Small intestine (tissue), 7 donors: ENCODE data around the gene UBE2Q1. TPM values are rescaled to one million over a fixed set of nuclear protein-coding genes. Genes with fewer than 3 reads are reported as not detected.
"Not testable (repeated sequence)": the region's sequence is repeated elsewhere in the genome, so short reads cannot be mapped to it uniquely, and the experiment has no call there.

ENCODE experiments used
- DNase-seq, 2 donors: peaks; one replicate each; pipeline versions ENCODE4 v3.0.0 to v3.0.0-alpha.2; 2013
- FAIRE-seq: peaks from 2 replicates; lab custom pipeline; 2012; peaks lifted over from hg19 to GRCh38; lab: Jason Lieb, UNC
- H3K27ac ChIP-seq, 3 donors: one replicate each; pipeline ENCODE4 v1.5.1; 2013; ENCODE audit warnings: low read length in 2 of 3, mild to moderate bottlenecking in 2 of 3, control low read depth in 1 of 3, inconsistent platforms in 1 of 3, low read depth in 1 of 3, moderate library complexity in 1 of 3
- H3K27me3 ChIP-seq, 3 donors: one replicate each; pipeline ENCODE4 v1.6.1; 2013; ENCODE audit warnings: low read length in 3 of 3, inconsistent platforms in 1 of 3; ENCODE audit not compliant: control insufficient read depth in 3 of 3, insufficient read depth in 3 of 3
- H3K36me3 ChIP-seq, 3 donors: one replicate each; pipeline ENCODE4 v1.6.1; 2013; ENCODE audit warnings: low read length in 3 of 3, inconsistent platforms in 1 of 3, low read depth in 1 of 3, mild to moderate bottlenecking in 1 of 3, moderate library complexity in 1 of 3; ENCODE audit not compliant: control insufficient read depth in 3 of 3, insufficient read depth in 2 of 3
- H3K4me1 ChIP-seq, 3 donors: one replicate each; pipeline ENCODE4 v1.6.1; 2013; ENCODE audit warnings: low read length in 2 of 3, inconsistent platforms in 1 of 3, low read depth in 1 of 3, mild to moderate bottlenecking in 1 of 3, moderate library complexity in 1 of 3; ENCODE audit not compliant: control insufficient read depth in 3 of 3, insufficient read depth in 2 of 3
- H3K4me3 ChIP-seq, 3 donors: one replicate each; pipeline ENCODE4 v1.5.1; 2013; ENCODE audit warnings: low read length in 3 of 3, control low read depth in 1 of 3, inconsistent platforms in 1 of 3, low read depth in 1 of 3, mild to moderate bottlenecking in 1 of 3, moderate library complexity in 1 of 3
- H3K9me3 ChIP-seq, 2 donors: one replicate each; pipeline ENCODE4 v1.6.1; 2013; ENCODE audit warnings: low read depth in 1 of 2, low read length in 1 of 2; ENCODE audit not compliant: control insufficient read depth in 2 of 2, insufficient read depth in 1 of 2
- WGBS, 3 donors: extraction: QIAGEN DNeasy Blood & Tissue Kit; methylation state at CpG; one replicate each; pipeline ENCODE4 v1.1.7; 2013; 5-methylcytosine and 5-hydroxymethylcytosine counted together
- polyA plus RNA-seq, 4 donors: library from polyadenylated mRNA; stranded (reverse) in 3 of 4; unstranded in 1 of 4; fragments of 200-250 nt in 3 of 4; fragments of 120-200 nt in 1 of 4; gene quantifications; one replicate each; pipeline versions ENCODE4 v1.2.1 to v1.2.3, GENCODE V29; 2013
- donor health status: healthy with polysubstance abuse.
- donor health status: control.
- donor health status: control.
- donor health status: Bipolar disorder and iron deficiency.
- donor health status: healthy.

The UBE2Q1 gene
- polyA plus RNA-seq, 4 donors, result 37.1 to 69.1 (median 38.6) TPM

DNA sequence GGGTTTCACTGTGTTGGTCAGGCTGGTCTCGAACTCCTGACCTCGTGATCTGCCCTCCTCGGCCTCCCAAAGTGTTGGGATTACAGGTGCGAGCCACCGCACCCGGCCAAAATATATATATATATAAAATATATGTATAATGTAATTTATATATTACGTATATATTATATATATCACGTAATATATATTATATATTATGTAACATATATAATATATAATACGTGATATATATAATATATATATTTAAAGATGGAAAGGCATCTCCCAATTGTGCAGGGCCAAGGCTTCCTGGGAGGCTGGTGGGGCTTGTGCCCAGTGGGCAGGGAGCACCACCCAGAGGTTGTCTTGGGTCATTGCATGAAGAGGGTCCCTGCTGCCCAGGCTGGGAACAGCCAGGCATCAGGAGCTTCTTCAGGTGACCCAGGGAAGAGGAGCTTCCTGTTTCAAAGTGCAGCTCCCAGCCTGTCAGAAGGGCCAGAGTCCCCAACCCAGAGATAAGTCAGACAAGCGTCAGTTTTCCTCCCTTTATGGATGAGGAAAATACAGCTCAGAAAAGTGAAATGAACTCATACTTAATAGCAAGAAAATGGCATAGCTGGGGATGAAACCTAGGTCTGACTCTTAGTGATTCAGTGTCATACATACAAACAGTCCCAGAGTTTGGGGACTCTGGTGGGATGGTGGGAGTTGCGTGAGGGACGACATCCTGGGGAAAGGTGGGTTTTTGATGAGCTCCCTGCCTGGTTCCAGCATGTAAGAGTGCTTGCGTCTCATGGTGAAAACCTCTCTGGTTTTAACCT lies 12.0 kb downstream of the UBE2Q1 start:
- Histone ChIP-seq H3K4me1 (peaks cover 0 to 8% (median 3%) of the 10 kb centered on the region in 3 donors), H3K27me3 (peaks cover 0 to 9% (median 0%) of the 10 kb centered on the region in 3 donors), H3K36me3 (peaks cover 9 to 27% (median 10%) of the 10 kb centered on the region in 3 donors), H3K4me3 (no peak overlapping the region), H3K27ac (peak overlapping the region in 1 of 3 donors; percentile 49), H3K9me3 (no peaks in the 10 kb centered on the region)
- DNase-seq, result peak; percentile 61 to 83
- FAIRE-seq, result no peak
- WGBS, 3 donors, result 79 to 84% (median 81%) methylated on average over 13 of the region's 13 CpGs

- Histone ChIP-seq H3K27me3 (peaks cover 0 to 28% (median 2%) of the 10 kb centered on the region in 3 donors), H3K9me3 (no peaks in the 10 kb centered on the region), H3K36me3 (no peaks in the 10 kb centered on the region), H3K4me3 (no peak overlapping the region), H3K4me1 (no peaks in the 10 kb centered on the region), H3K27ac (no peak overlapping the region)
- FAIRE-seq, result no peak
- WGBS, 3 donors, result 45 to 56% (median 53%) methylated on average over 6 of the region's 6 CpGs
- no peak for DNase-seq
These were observed 17.2 kb downstream of the UBE2Q1 start for GRCh38 chr1:154541231-154541630.

DNA sequence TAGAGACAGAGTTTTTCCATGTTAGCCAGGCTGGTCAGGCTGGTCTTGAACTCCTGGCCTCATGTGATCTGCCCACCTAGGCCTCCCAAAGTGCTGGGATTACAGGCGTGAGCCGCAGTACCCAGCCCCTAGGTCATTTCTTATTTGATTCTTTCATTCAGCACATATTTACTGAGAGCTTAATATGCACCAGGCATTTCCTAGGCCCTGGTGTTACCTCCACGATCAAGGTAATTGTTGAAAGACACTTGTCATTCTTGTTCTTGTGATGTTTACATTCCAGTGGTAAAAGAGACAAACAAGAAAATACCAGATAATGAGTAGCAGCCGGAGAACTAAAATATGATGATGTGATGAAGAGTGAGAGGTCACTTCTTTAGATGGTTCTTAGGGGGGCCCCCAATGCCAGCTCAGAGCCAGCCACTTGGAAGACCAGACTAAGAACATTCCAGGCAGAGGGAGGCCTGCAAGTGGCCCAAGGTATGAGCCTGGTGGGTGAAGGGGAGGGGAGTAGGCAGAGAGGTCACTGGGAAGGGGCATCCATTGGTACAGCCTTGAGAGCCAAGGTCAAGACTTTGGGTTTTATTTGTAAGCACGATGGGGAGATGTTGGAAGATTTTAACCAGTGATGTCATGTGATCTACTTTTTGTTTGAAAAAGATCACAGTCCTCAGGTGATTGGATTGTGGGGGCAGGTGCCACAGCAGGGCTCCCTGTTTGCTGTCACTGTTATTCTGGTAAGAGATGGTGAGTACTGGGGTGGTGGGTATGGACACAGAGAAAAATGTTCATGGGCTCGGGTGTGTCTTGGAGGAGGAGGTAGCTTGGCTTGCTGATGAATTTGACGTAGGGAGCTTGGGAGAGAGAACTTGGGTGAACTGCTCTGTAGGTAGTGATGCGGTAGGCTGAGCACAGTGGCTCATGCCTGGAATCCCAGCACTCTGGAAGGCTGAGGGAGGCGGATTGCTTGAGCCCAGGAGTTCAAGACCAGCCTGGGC lies 18.7 kb downstream of the UBE2Q1 start:
- FAIRE-seq (no peak), DNase-seq (no peak)
- Histone ChIP-seq H3K27me3 (peaks cover 0 to 28% (median 2%) of the 10 kb centered on the region in 3 donors), H3K36me3 (no peaks in the 10 kb centered on the region), H3K9me3 (peaks cover 0 to 4% of the 10 kb centered on the region in 2 donors), H3K4me1 (no peaks in the 10 kb centered on the region), H3K4me3 (no peak overlapping the region), H3K27ac (no peak overlapping the region)
- 69 to 80% (median 77%) methylated on average over 9 of the region's 9 CpGs for WGBS, 3 donors

DNA sequence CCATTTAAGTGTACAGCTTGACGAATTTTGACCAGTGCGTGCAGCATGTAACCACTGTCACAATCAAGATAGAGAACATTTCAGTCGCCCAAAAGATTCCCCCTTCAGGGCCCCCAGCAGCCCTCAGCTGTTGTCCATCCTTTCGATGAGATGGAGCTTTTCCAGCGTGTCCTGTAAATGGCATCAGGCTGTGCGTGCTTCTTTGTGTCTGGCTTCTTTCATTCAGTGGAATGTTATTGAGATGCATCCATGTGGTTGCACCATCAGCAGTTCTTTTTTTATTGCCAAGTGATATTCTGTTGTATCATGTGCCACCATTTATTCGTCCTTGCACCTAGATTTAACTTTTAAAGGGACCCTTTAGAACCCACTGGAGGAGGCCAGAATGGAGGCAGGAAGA lies 21.9 kb downstream of the UBE2Q1 start:
- no peak overlapping the region for H3K4me3 ChIP-seq
- FAIRE-seq (no peak), DNase-seq (no peak)
- peaks cover 0 to 19% (median 2%) of the 10 kb centered on the region in 3 donors for H3K27me3 ChIP-seq
- H3K27ac ChIP-seq, result no peak overlapping the region
- no peaks in the 10 kb centered on the region for H3K4me1 ChIP-seq
- H3K9me3 ChIP-seq, result peaks cover 0 to 4% of the 10 kb centered on the region in 2 donors
- WGBS, 3 donors, result 67 to 82% (median 79%) methylated on average over 7 of the region's 7 CpGs
- no peaks in the 10 kb centered on the region for H3K36me3 ChIP-seq

DNA sequence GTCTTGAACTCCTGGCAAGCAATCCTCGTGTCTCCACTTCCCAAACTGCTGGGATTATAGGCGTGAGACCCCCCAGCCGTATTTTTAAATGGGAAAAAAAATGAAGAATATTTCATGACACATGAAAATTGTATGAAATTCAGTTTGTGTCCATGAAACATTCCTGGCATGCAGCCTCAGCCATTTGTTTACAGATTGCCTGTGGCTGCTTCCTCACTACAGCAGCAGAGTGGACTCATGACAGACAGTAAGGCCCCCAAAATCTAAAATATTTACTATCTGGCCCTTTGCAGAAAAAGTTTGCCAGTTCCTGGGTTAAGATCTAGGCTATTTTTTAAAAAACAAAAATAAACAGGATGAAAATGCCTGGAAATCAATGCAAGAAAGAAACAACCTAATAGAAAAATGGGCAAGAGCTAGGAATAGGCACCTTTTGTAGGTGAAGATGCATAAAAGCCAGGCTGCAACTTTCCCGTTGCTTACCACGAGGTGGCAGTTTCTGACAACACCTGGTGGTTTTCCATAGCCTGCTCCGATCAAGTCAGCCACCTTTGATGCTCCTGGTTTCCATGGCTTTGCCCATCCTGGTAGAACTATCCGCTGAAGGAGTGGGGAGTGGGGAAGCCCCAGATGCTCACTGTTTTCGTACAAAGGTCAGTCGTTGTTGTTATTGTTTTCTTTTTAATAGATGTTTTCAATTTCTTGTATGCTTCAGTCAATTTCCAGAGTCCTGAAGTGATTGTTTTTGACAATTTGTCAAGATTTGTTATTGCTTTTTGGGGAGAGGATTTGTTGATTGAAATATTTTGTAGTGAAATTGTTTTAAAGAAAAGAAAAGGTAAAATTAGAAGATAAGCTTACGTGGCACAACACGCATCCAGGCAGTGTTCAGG lies 24.3 kb downstream of the UBE2Q1 start:
- H3K9me3 ChIP-seq, result peaks cover 0 to 4% of the 10 kb centered on the region in 2 donors
- peaks cover 0 to 7% (median 2%) of the 10 kb centered on the region in 3 donors for H3K27me3 ChIP-seq
- WGBS, 3 donors, result 45 to 60% (median 50%) methylated on average over 11 of the region's 11 CpGs
- H3K27ac ChIP-seq, result no peak overlapping the region
- H3K36me3 ChIP-seq, result no peaks in the 10 kb centered on the region
- H3K4me1 ChIP-seq, result no peaks in the 10 kb centered on the region
- DNase-seq (peak; percentile 58 to 68), FAIRE-seq (no peak)
- no peak overlapping the region for H3K4me3 ChIP-seq

DNA sequence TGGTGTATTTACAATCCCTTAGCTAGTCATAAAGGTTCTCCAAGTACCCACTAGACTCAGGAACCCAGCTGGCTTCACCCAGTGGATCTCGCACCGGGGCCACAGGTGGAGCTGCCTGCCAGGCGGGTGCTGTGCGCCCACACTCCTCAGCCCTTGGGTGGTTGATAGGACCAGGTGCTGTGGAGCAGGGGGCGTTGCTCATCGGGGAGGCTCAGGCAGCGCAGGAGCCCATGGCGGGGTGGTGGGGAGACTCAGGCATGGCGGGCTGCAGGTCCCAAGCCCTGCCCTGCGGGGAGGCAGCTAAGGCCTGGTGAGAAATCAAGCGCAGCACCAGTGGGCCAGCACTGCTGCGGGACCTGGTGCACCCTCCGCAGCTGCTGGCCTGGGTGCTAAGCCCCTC lies 26.5 kb downstream of the UBE2Q1 start:
- H3K27me3 ChIP-seq, DNase-seq, H3K4me1 ChIP-seq, H3K27ac ChIP-seq, FAIRE-seq, H3K4me3 ChIP-seq, H3K9me3 ChIP-seq, H3K36me3 ChIP-seq: not testable (repeated sequence)
- WGBS, 3 donors, result 96 to 97% (median 97%) methylated on average over 11 to 13 of the region's 13 CpGs

- Histone ChIP-seq H3K27ac (no peak overlapping the region), H3K4me1 (no peaks in the 10 kb centered on the region), H3K4me3 (no peak overlapping the region), H3K27me3 (peaks cover 0 to 4% (median 0%) of the 10 kb centered on the region in 3 donors), H3K36me3 (no peaks in the 10 kb centered on the region), H3K9me3 (no peaks in the 10 kb centered on the region)
- no peak for DNase-seq
- no peak for FAIRE-seq
- WGBS, 3 donors, result 87 to 94% (median 94%) methylated on average over 6 of the region's 6 CpGs
These were observed 29.2 kb downstream of the UBE2Q1 start for GRCh38 chr1:154529308-154529707.
